ENCODE measurements around the gene SLCO2A1.

SLCO2A1 gene

GRCh38 chr3:133991209-133991608 is 38.5 kb downstream of the SLCO2A1 start:
- H3K4me1 ChIP-seq (ENCODE audit: low read depth, poor library complexity, severe bottlenecking): no peaks in the 10 kb centered on the region
- no peak overlapping the region for H2AFZ ChIP-seq (ENCODE audit: low read depth)
- no peaks in the 10 kb centered on the region for H3K27me3 ChIP-seq (ENCODE audit: insufficient read depth, low read depth)
- H3K27ac ChIP-seq: no peak overlapping the region
- no peak overlapping the region for H3K4me3 ChIP-seq (IDR thresholded peaks at IDR 0.05; ENCODE audit: insufficient read depth, low read depth, low read length)
- TF ChIP-seq CTCF (conservative IDR thresholded peaks at IDR 0.05; ENCODE audit: low read depth, low read length): no peak
- H3K4me2 ChIP-seq: no peak overlapping the region
- no peaks in the 10 kb centered on the region for H3K36me3 ChIP-seq (ENCODE audit: insufficient read depth)
- H3K79me2 ChIP-seq (ENCODE audit: insufficient read depth, low read depth): no peaks in the 10 kb centered on the region
- H3K9ac ChIP-seq: no peak overlapping the region
- H4K20me1 ChIP-seq (ENCODE audit: insufficient read depth): no peaks in the 10 kb centered on the region

- H3K27me3 ChIP-seq (ENCODE audit: insufficient read depth, low read depth): no peaks in the 10 kb centered on the region
- H3K27ac ChIP-seq: no peak overlapping the region
- no peaks in the 10 kb centered on the region for H3K79me2 ChIP-seq (ENCODE audit: insufficient read depth, low read depth)
- H2AFZ ChIP-seq (ENCODE audit: low read depth): no peak overlapping the region
- no peak overlapping the region for H3K9ac ChIP-seq
- no peaks in the 10 kb centered on the region for H3K36me3 ChIP-seq (ENCODE audit: insufficient read depth)
- H4K20me1 ChIP-seq (ENCODE audit: insufficient read depth): no peaks in the 10 kb centered on the region
- no peak for TF ChIP-seq CTCF (conservative IDR thresholded peaks at IDR 0.05; ENCODE audit: low read depth, low read length)
- no peaks in the 10 kb centered on the region for H3K4me1 ChIP-seq (ENCODE audit: low read depth, poor library complexity, severe bottlenecking)
- H3K4me2 ChIP-seq: no peak overlapping the region
- no peak overlapping the region for H3K4me3 ChIP-seq (IDR thresholded peaks at IDR 0.05; ENCODE audit: insufficient read depth, low read depth, low read length)
Observed at GRCh38 chr3:133989936-133990702, 39.6 kb downstream of the SLCO2A1 start.

GRCh38 chr3:133988631-133989161 is 41.0 kb downstream of the SLCO2A1 start:
- no peak overlapping the region for H3K27ac ChIP-seq
- H3K79me2 ChIP-seq (ENCODE audit: insufficient read depth, low read depth): no peaks in the 10 kb centered on the region
- no peak for TF ChIP-seq CTCF (conservative IDR thresholded peaks at IDR 0.05; ENCODE audit: low read depth, low read length)
- H3K9ac ChIP-seq: no peak overlapping the region
- no peaks in the 10 kb centered on the region for H4K20me1 ChIP-seq (ENCODE audit: insufficient read depth)
- no peak overlapping the region for H3K4me2 ChIP-seq
- H3K4me1 ChIP-seq (ENCODE audit: low read depth, poor library complexity, severe bottlenecking): no peaks in the 10 kb centered on the region
- no peak overlapping the region for H3K4me3 ChIP-seq (IDR thresholded peaks at IDR 0.05; ENCODE audit: insufficient read depth, low read depth, low read length)
- H3K27me3 ChIP-seq (ENCODE audit: insufficient read depth, low read depth): no peaks in the 10 kb centered on the region
- no peak overlapping the region for H2AFZ ChIP-seq (ENCODE audit: low read depth)
- H3K36me3 ChIP-seq (ENCODE audit: insufficient read depth): no peaks in the 10 kb centered on the region

- TF ChIP-seq CTCF (conservative IDR thresholded peaks at IDR 0.05; ENCODE audit: low read depth, low read length): no peak
- no peaks in the 10 kb centered on the region for H3K79me2 ChIP-seq (ENCODE audit: insufficient read depth, low read depth)
- H3K9ac ChIP-seq: no peak overlapping the region
- no peak overlapping the region for H3K4me2 ChIP-seq
- H2AFZ ChIP-seq (ENCODE audit: low read depth): no peak overlapping the region
- H3K4me1 ChIP-seq (ENCODE audit: low read depth, poor library complexity, severe bottlenecking): no peaks in the 10 kb centered on the region
- no peak overlapping the region for H3K4me3 ChIP-seq (IDR thresholded peaks at IDR 0.05; ENCODE audit: insufficient read depth, low read depth, low read length)
- no peaks in the 10 kb centered on the region for H3K36me3 ChIP-seq (ENCODE audit: insufficient read depth)
- no peaks in the 10 kb centered on the region for H3K27me3 ChIP-seq (ENCODE audit: insufficient read depth, low read depth)
- H4K20me1 ChIP-seq (ENCODE audit: insufficient read depth): no peaks in the 10 kb centered on the region
- H3K27ac ChIP-seq: no peak overlapping the region
Observed at GRCh38 chr3:133987948-133988484, 41.7 kb downstream of the SLCO2A1 start.

All from KMS-11 (cell line).